Endothelial cell of umbilical vein (primary cell): ENCODE measurements around the gene DHRS2. TPM values are rescaled to one million over a fixed set of nuclear protein-coding genes. Genes with fewer than 3 reads are reported as not detected.

Experiments used
- BruUV-seq: library from RNA; stranded (reverse); fragments of 400-500 nt; replicated peaks from 2 replicates; lab custom pipeline; 2021; lab: Mats Ljungman, UMichigan
- CTCF ChIA-PET: fragments of 300-600, 350-600 bp; sonication (Branson Sonifier 250); formaldehyde crosslinking; loops from one replicate; lab custom pipeline; 2021; ENCODE audit warnings: antibody characterized with exemption, inconsistent platforms; lab: Charles Lee
- POLR2A ChIA-PET: fragments of 300-600, 350-600 bp; sonication (Branson Sonifier 250); formaldehyde crosslinking; loops from one replicate; lab custom pipeline; 2021; ENCODE audit warnings: antibody characterized with exemption, inconsistent platforms; lab: Charles Lee
- DNase-seq: peaks from one replicate; pipeline ENCODE4 v3.0.0-alpha.2; 2011; ENCODE audit warnings: low read depth, low spot score
- FAIRE-seq: peaks from 2 replicates; lab custom pipeline; 2011; peaks lifted over from hg19 to GRCh38; lab: Jason Lieb, UNC
- H2AFZ ChIP-seq: 2 replicates; pipeline ENCODE4 v1.6.0; 2012; ENCODE audit warnings: low read depth, low read length, control low read depth, inconsistent platforms
- H3K27ac ChIP-seq: 2 replicates; pipeline ENCODE4 v1.5.1; 2011; ENCODE audit warnings: low read depth, mild to moderate bottlenecking, control low read depth, low read length, moderate library complexity; ENCODE audit not compliant: insufficient read depth
- H3K27me3 ChIP-seq, 2 experiments: 2 replicates each; pipeline versions ENCODE4 v1.6.0 to v1.6.1; 2011; ENCODE audit warnings: low read length in 2 of 2, mixed read lengths in 1 of 2; ENCODE audit not compliant: control insufficient read depth in 2 of 2, insufficient read depth in 2 of 2
- H3K36me3 ChIP-seq, 2 experiments: 2 replicates in 1 of 2; 3 replicates in 1 of 2; pipeline ENCODE4 v1.5.1; 2011; ENCODE audit warnings: low read length in 2 of 2, mild to moderate bottlenecking in 1 of 2, moderate library complexity in 1 of 2; ENCODE audit not compliant: control insufficient read depth in 2 of 2, insufficient read depth in 2 of 2; ENCODE audit errors: extremely low read depth in 1 of 2
- H3K4me1 ChIP-seq: 3 replicates; pipeline ENCODE4 v1.5.1; 2011; ENCODE audit warnings: mild to moderate bottlenecking, low read length; ENCODE audit not compliant: control insufficient read depth, insufficient read depth; ENCODE audit errors: extremely low read depth
- H3K4me2 ChIP-seq: 2 replicates; pipeline ENCODE4 v1.6.1; 2011; ENCODE audit warnings: low read length, control low read depth, mixed read lengths; ENCODE audit not compliant: insufficient read depth
- H3K4me3 ChIP-seq, 3 experiments: fragments of 200-600 bp in 1 of 3; sonication (generic), shearing (Covaris generic) in 1 of 3; replicated peaks in 1 of 3; 2 replicates each; pipeline ENCODE4 v1.5.1; 2011 to 2016; ENCODE audit warnings: control low read depth in 3 of 3, low read length in 3 of 3, mild to moderate bottlenecking in 2 of 3, inconsistent platforms in 1 of 3, low read depth in 1 of 3, moderate library complexity in 1 of 3; ENCODE audit not compliant: insufficient read depth in 1 of 3
- H3K79me2 ChIP-seq: 2 replicates; pipeline ENCODE4 v1.6.0; 2012; ENCODE audit warnings: low read length, inconsistent platforms; ENCODE audit not compliant: control insufficient read depth, insufficient read depth
- H3K9ac ChIP-seq: replicated peaks from 2 replicates; pipeline ENCODE3; 2011; ENCODE audit warnings: low read length, control low read depth; ENCODE audit not compliant: insufficient read depth; ENCODE audit errors: extremely low read depth
- H3K9me1 ChIP-seq: replicated peaks from 3 replicates; pipeline ENCODE4 v1.6.0; 2011; ENCODE audit warnings: mild to moderate bottlenecking, low read length; ENCODE audit not compliant: control insufficient read depth, insufficient read depth; ENCODE audit errors: extremely low read depth
- H3K9me3 ChIP-seq: replicated peaks from 2 replicates; pipeline ENCODE4 v1.5.1; 2012; ENCODE audit warnings: low read length, inconsistent platforms; ENCODE audit not compliant: control insufficient read depth, insufficient read depth
- H4K20me1 ChIP-seq: replicated peaks from 2 replicates; pipeline ENCODE3; 2011; ENCODE audit warnings: mild to moderate bottlenecking, low read length; ENCODE audit not compliant: control insufficient read depth, insufficient read depth; ENCODE audit errors: extremely low read depth
- EZH2 ChIP-seq: IDR thresholded peaks from 2 replicates; pipeline ENCODE4 v1.6.1; 2012; ENCODE audit warnings: borderline replicate concordance, low read depth, mild to moderate bottlenecking, moderate library complexity, low read length, inconsistent platforms; ENCODE audit not compliant: severe bottlenecking
- FOS ChIP-seq: IDR thresholded peaks from 2 replicates; pipeline ENCODE4 v1.6.1; 2011; ENCODE audit warnings: mild to moderate bottlenecking, low read length, moderate library complexity, borderline replicate concordance; ENCODE audit not compliant: insufficient read depth
- GATA2 ChIP-seq: IDR thresholded peaks from 2 replicates; pipeline ENCODE4 v1.7.0; 2011; ENCODE audit warnings: low read depth, mild to moderate bottlenecking, moderate library complexity, mixed read lengths, low read length; ENCODE audit not compliant: insufficient read length, insufficient read depth
- JUN ChIP-seq: IDR thresholded peaks from 2 replicates; pipeline ENCODE4 v1.6.1; 2011; ENCODE audit warnings: borderline replicate concordance, low read depth; ENCODE audit not compliant: insufficient read length, insufficient read depth
- MAX ChIP-seq: IDR thresholded peaks from 2 replicates; pipeline ENCODE4 v1.6.1; 2011; ENCODE audit not compliant: insufficient read depth, insufficient read length
- MYC ChIP-seq: IDR thresholded peaks from one replicate; pipeline ENCODE4 v1.6.1; 2011; ENCODE audit warnings: mild to moderate bottlenecking, low read depth, low read length
- POLR2A ChIP-seq: IDR thresholded peaks from 2 replicates; pipeline ENCODE4 v1.6.1; 2012; ENCODE audit warnings: low read depth, mild to moderate bottlenecking, control low read depth, low read length
- POLR2AphosphoS5 ChIP-seq: IDR thresholded peaks from 2 replicates; pipeline ENCODE4 v1.6.1; 2012; ENCODE audit warnings: low read depth, mild to moderate bottlenecking, control low read depth, low read length, moderate library complexity; ENCODE audit not compliant: insufficient read depth
- dilution Hi-C: fragments of 300-500 bp; cut with MboI; formaldehyde crosslinking; loops from one replicate; pipeline ENCODE4 v1.15.0; 2019; ENCODE audit warnings: low sequenced_read_pairs; ENCODE audit not compliant: extremely low pct_ligation_motif_present
- intact Hi-C: fragments of 100-400 bp; cut with micrococcal nuclease; formaldehyde crosslinking; loops from one replicate; pipeline ENCODE4 v1.10.0; 2022
- polyA plus RNA-seq, 4 experiments: library from polyadenylated mRNA; depleted of rRNA in 3 of 4; stranded (reverse) in 3 of 4; unstranded in 1 of 4; fragments of >200 nt; gene quantifications; 2 replicates each; pipeline versions ENCODE4 v1.2.1 to v1.2.3, GENCODE V29; 2011 to 2012; ENCODE audit warnings: missing spikeins in 1 of 4
- total RNA-seq: library from RNA; stranded (reverse); gene quantifications from 2 replicates; pipeline ENCODE4 v1.2.3, GENCODE V29; 2021
- TF ChIP-seq, protein P1 (sequence below), 2 donors: IDR thresholded peaks; 1 replicate in 1 of 2; 2 replicates in 1 of 2; pipeline ENCODE4 v1.5.1; 2011; ENCODE audit warnings: low read length in 2 of 2, mild to moderate bottlenecking in 2 of 2, moderate library complexity in 2 of 2, control low read depth in 1 of 2, inconsistent platforms in 1 of 2, low read depth in 1 of 2; ENCODE audit not compliant: insufficient read depth in 1 of 2; ENCODE audit errors: extremely low read depth in 1 of 2

Gene DHRS2
- total and polyA plus RNA-seq, 2 donors (not counting 3 experiments of a cell fraction or from before 2014, with no cell fraction given): 0.10 TPM; not detected in 1

DNA sequence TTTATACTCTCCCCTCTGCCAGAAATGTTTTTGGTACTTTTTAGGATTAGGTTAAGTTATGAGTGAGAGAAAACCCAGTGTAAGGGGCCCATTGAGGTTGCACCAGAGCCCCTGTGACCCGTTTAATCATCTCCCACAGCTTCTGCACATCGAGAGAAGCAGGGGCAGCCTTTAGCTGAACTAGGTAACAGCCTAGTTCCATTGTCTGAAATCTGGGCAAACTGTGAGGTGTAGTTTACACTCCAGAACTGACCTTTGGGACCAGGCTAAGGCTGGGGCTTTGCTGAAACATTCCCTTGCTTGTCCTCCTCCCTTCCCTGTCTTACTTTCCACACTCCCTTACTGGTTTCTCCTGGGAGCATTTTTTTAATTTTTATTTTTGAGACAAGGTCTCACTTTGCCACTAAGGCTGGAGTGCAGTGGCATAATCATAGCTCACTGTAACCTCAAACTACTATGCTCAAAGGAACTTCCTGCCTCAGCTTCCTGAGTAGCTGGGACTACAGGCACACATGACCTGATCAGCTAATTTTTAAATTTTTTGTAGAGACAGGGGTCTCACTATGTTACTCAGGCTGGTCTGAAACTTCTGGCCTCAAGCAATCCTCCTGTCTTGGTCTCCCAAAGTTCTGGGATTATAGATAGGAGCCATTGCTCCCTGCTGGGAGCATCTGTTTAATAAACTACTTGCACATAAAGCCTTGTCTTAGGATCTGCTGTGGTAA is 25.9 kb upstream of the DHRS2 start:
- H3K36me3 ChIP-seq: no peaks in the 10 kb centered on the region
- no peaks in the 10 kb centered on the region for H3K79me2 ChIP-seq
- H3K4me1 ChIP-seq: no peaks in the 10 kb centered on the region
- no TSS peak for BruUV-seq
- no peaks in the 10 kb centered on the region for H3K9me1 ChIP-seq
- no peaks in the 10 kb centered on the region for H3K9me3 ChIP-seq
- no peak overlapping the region for H3K4me3 ChIP-seq
- POLR2A ChIA-PET: no interaction called here
- H4K20me1 ChIP-seq: no peaks in the 10 kb centered on the region
- intact Hi-C loops (no loop called here), dilution Hi-C loops (no loop called here)
- CTCF ChIA-PET: interaction anchor here (1.1 to 1.4 kb wide), 2 partner anchors 22 kb away, joined by 3 read pairs; no protein-coding TSS in a partner anchor
- no peak overlapping the region for H3K9ac ChIP-seq
- no peak overlapping the region for H3K4me2 ChIP-seq
- DNase-seq (no peak), FAIRE-seq (no peak)
- no peak overlapping the region for H2AFZ ChIP-seq
- no peak overlapping the region for H3K27ac ChIP-seq
- H3K27me3 ChIP-seq: no peaks in the 10 kb centered on the region
- TF ChIP-seq JUN: no peak
- TF ChIP-seq EZH2: no peak
- TF ChIP-seq, protein P1, sequence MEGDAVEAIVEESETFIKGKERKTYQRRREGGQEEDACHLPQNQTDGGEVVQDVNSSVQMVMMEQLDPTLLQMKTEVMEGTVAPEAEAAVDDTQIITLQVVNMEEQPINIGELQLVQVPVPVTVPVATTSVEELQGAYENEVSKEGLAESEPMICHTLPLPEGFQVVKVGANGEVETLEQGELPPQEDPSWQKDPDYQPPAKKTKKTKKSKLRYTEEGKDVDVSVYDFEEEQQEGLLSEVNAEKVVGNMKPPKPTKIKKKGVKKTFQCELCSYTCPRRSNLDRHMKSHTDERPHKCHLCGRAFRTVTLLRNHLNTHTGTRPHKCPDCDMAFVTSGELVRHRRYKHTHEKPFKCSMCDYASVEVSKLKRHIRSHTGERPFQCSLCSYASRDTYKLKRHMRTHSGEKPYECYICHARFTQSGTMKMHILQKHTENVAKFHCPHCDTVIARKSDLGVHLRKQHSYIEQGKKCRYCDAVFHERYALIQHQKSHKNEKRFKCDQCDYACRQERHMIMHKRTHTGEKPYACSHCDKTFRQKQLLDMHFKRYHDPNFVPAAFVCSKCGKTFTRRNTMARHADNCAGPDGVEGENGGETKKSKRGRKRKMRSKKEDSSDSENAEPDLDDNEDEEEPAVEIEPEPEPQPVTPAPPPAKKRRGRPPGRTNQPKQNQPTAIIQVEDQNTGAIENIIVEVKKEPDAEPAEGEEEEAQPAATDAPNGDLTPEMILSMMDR (IDR thresholded peaks at IDR 0.05; ENCODE audit: extremely low read depth in 1 of 2, insufficient read depth in 1 of 2, low read depth in 1 of 2, low read length in 2 of 2): no peak
- TF ChIP-seq POLR2AphosphoS5: no peak
- TF ChIP-seq FOS: no peak
- TF ChIP-seq GATA2: no peak
- no peak for TF ChIP-seq MAX
- no peak for TF ChIP-seq MYC
- TF ChIP-seq POLR2A: no peak
